Suprapubic skin (tissue), 3 donors: Measurements from ENCODE around the gene DGKH.

Experiments used
- CTCF ChIP-seq, 2 donors: fragments of 200-600 bp in 1 of 2; fragments of 450-650 bp in 1 of 2; sonication (generic) in 1 of 2; IDR thresholded peaks; one replicate each; pipeline ENCODE4 v1.5.1; 2016 to 2019; ENCODE audit warnings: antibody characterized with exemption in 2 of 2, mild to moderate bottlenecking in 1 of 2, moderate library complexity in 1 of 2
- POLR2A ChIP-seq, 2 donors: fragments of 450-650 bp; IDR thresholded peaks; one replicate each; pipeline ENCODE4 v1.6.1; 2017; ENCODE audit warnings: antibody characterized with exemption in 2 of 2, mild to moderate bottlenecking in 2 of 2, moderate library complexity in 2 of 2

DNA sequence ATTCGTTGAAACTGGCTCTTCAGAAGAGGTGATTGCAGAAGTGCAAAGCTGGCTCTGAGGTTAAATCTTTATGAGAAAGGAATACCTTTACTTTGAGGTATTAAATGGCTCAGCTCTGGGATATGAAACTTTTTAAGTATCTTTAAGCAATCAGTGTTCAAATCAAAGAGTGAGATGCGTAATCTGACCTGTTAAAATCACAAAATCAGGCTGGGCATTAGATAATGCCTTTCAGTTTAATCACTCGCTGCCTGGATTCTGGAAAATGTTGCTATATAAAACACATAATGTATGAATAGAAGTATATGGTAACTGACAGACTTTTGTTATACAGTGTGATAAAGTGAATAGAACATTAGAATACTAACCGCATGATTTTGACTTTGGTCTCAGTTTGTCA, 2.0 kb upstream of the DGKH start:
- TF ChIP-seq CTCF (IDR thresholded peaks at IDR 0.05) (no peak), POLR2A (IDR thresholded peaks at IDR 0.05) (no peak)
